Astrocyte (in vitro differentiated cells and primary cell): ENCODE measurements around the gene CREB3L1. TPM values are rescaled to one million over a fixed set of nuclear protein-coding genes. Genes with fewer than 3 reads are reported as not detected.

Experiments
- DNase-seq: peaks from one replicate; pipeline ENCODE4 v3.0.0-alpha.2; 2010; ENCODE audit warnings: low read depth
- FAIRE-seq: peaks from 2 replicates; lab custom pipeline; 2011; peaks lifted over from hg19 to GRCh38; lab: Jason Lieb, UNC
- H2AFZ ChIP-seq: 2 replicates; pipeline ENCODE4 v1.6.0; 2012; ENCODE audit warnings: low read depth, low read length, inconsistent platforms
- H3K27ac ChIP-seq: 2 replicates; pipeline ENCODE4 v1.5.1; 2011; ENCODE audit warnings: low read depth, low read length, inconsistent platforms
- H3K27me3 ChIP-seq: 2 replicates; pipeline ENCODE4 v1.6.0; 2011; ENCODE audit warnings: low read length, inconsistent platforms; ENCODE audit not compliant: insufficient read depth
- H3K36me3 ChIP-seq: 2 replicates; pipeline ENCODE4 v1.5.1; 2011; ENCODE audit warnings: low read length, inconsistent platforms; ENCODE audit not compliant: insufficient read depth
- H3K4me1 ChIP-seq: 2 replicates; pipeline ENCODE4 v1.5.1; 2011; ENCODE audit warnings: low read length, inconsistent platforms; ENCODE audit not compliant: insufficient read depth
- H3K4me2 ChIP-seq: 2 replicates; pipeline ENCODE4 v1.6.0; 2012; ENCODE audit warnings: low read length, inconsistent platforms
- H3K4me3 ChIP-seq: 2 replicates; pipeline ENCODE4 v1.5.1; 2011; ENCODE audit warnings: low read depth, mild to moderate bottlenecking, low read length, inconsistent platforms; ENCODE audit not compliant: insufficient read depth
- H3K79me2 ChIP-seq: 2 replicates; pipeline ENCODE4 v1.6.0; 2012; ENCODE audit warnings: mild to moderate bottlenecking, low read length, inconsistent platforms; ENCODE audit not compliant: insufficient read depth
- H3K9ac ChIP-seq: 2 replicates; pipeline ENCODE4 v1.6.0; 2012; ENCODE audit warnings: mild to moderate bottlenecking, low read length, inconsistent platforms
- H3K9me3 ChIP-seq: 2 replicates; pipeline ENCODE4 v1.5.1; 2012; ENCODE audit warnings: low read depth, mild to moderate bottlenecking, low read length, inconsistent platforms; ENCODE audit not compliant: insufficient read depth
- H4K20me1 ChIP-seq: 2 replicates; pipeline ENCODE4 v1.6.0; 2012; ENCODE audit warnings: low read length, inconsistent platforms; ENCODE audit not compliant: insufficient read depth
- H3K27ac Mint-ChIP-seq: one replicate; pipeline ENCODE4 v1.8.0; 2021; ENCODE audit warnings: mild to moderate bottlenecking, mixed read lengths; ENCODE audit not compliant: unreplicated experiment
- H3K27me3 Mint-ChIP-seq: one replicate; pipeline ENCODE4 v1.8.0; 2021; ENCODE audit warnings: low read depth, mixed read lengths; ENCODE audit not compliant: unreplicated experiment
- H3K36me3 Mint-ChIP-seq: one replicate; pipeline ENCODE4 v1.8.0; 2021; ENCODE audit warnings: low read depth, mixed read lengths; ENCODE audit not compliant: unreplicated experiment
- H3K4me1 Mint-ChIP-seq: one replicate; pipeline ENCODE4 v1.8.0; 2021; ENCODE audit warnings: low read depth, mixed read lengths; ENCODE audit not compliant: unreplicated experiment
- H3K4me3 Mint-ChIP-seq: one replicate; pipeline ENCODE4 v1.8.0; 2021; ENCODE audit warnings: mild to moderate bottlenecking, moderate library complexity, mixed read lengths; ENCODE audit not compliant: unreplicated experiment
- H3K9me3 Mint-ChIP-seq: one replicate; pipeline ENCODE4 v1.8.0; 2021; ENCODE audit warnings: mild to moderate bottlenecking, mixed read lengths; ENCODE audit not compliant: unreplicated experiment
- CTCF ChIP-seq: IDR thresholded peaks from 2 replicates; pipeline ENCODE4 v1.5.1; 2011; ENCODE audit warnings: low read depth, mild to moderate bottlenecking, inconsistent platforms, low read length, moderate library complexity; ENCODE audit not compliant: insufficient read depth
- EZH2 ChIP-seq: IDR thresholded peaks from 2 replicates; pipeline ENCODE4 v1.6.1; 2012; ENCODE audit warnings: mild to moderate bottlenecking, low read length, inconsistent platforms; ENCODE audit not compliant: insufficient read depth
- total RNA-seq: library from RNA; stranded (reverse); gene quantifications from 2 replicates; pipeline ENCODE4 v1.2.1, GENCODE V29; 2021

Gene CREB3L1
- total RNA-seq, 1 donor from 2014 or later = 324 TPM

- Mint-ChIP-seq H3K27ac (no peak overlapping the region), H3K36me3 (peaks cover 23% of the 10 kb centered on the region), H3K4me3 (no peak overlapping the region), H3K4me1 (peaks cover 36% of the 10 kb centered on the region), H3K9me3 (no peaks in the 10 kb centered on the region), H3K27me3 (no peaks in the 10 kb centered on the region)
- Histone ChIP-seq H3K79me2 (peaks cover 33% of the 10 kb centered on the region), H3K9ac (no peak overlapping the region), H3K27ac (no peak overlapping the region), H3K9me3 (no peaks in the 10 kb centered on the region), H3K4me1 (peaks cover 9% of the 10 kb centered on the region), H4K20me1 (peaks cover 65% of the 10 kb centered on the region), H3K4me2 (no peak overlapping the region), H3K27me3 (no peaks in the 10 kb centered on the region), H3K4me3 (no peak overlapping the region), H3K36me3 (peaks cover 16% of the 10 kb centered on the region), H2AFZ (no peak overlapping the region)
- DNase-seq = no peak
- FAIRE-seq = no peak
- TF ChIP-seq EZH2 = no peak
- no peak for TF ChIP-seq CTCF
These were observed 30.4 kb downstream of the CREB3L1 start for GRCh38 chr11:46307785-46308341.

GRCh38 chr11:46308631-46309419 lies 31.4 kb downstream of the CREB3L1 start:
- Histone ChIP-seq H3K36me3 (peaks cover 19% of the 10 kb centered on the region), H3K4me2 (no peak overlapping the region), H3K9me3 (no peaks in the 10 kb centered on the region), H3K27ac (no peak overlapping the region), H4K20me1 (peaks cover 63% of the 10 kb centered on the region), H3K4me1 (peaks cover 9% of the 10 kb centered on the region), H3K27me3 (no peaks in the 10 kb centered on the region), H3K4me3 (no peak overlapping the region), H3K9ac (no peak overlapping the region), H3K79me2 (peaks cover 30% of the 10 kb centered on the region), H2AFZ (no peak overlapping the region)
- TF ChIP-seq EZH2 = no peak
- TF ChIP-seq CTCF = peak; percentile 62
- no peaks in the 10 kb centered on the region for H3K9me3 Mint-ChIP-seq
- H3K27me3 Mint-ChIP-seq = no peaks in the 10 kb centered on the region
- peaks cover 37% of the 10 kb centered on the region for H3K4me1 Mint-ChIP-seq
- H3K27ac Mint-ChIP-seq = peak overlapping the region; percentile 16
- H3K36me3 Mint-ChIP-seq = peaks cover 27% of the 10 kb centered on the region
- no peak for DNase-seq
- no peak for FAIRE-seq
- peak overlapping the region; percentile 8 for H3K4me3 Mint-ChIP-seq

- H3K9me3 ChIP-seq = no peaks in the 10 kb centered on the region
- H3K27me3 Mint-ChIP-seq = no peaks in the 10 kb centered on the region
- TF ChIP-seq EZH2 = no peak
- TF ChIP-seq CTCF = no peak
- no peak for FAIRE-seq
- no peak overlapping the region for H3K4me2 ChIP-seq
- no peak overlapping the region for H3K4me3 Mint-ChIP-seq
- peaks cover 25% of the 10 kb centered on the region for H3K36me3 Mint-ChIP-seq
- H3K27ac ChIP-seq = no peak overlapping the region
- H2AFZ ChIP-seq = no peak overlapping the region
- peaks cover 61% of the 10 kb centered on the region for H4K20me1 ChIP-seq
- H3K4me3 ChIP-seq = no peak overlapping the region
- no peaks in the 10 kb centered on the region for H3K27me3 ChIP-seq
- peaks cover 37% of the 10 kb centered on the region for H3K4me1 Mint-ChIP-seq
- peak overlapping the region; percentile 78 for H3K27ac Mint-ChIP-seq
- no peaks in the 10 kb centered on the region for H3K9me3 Mint-ChIP-seq
- peaks cover 20% of the 10 kb centered on the region for H3K79me2 ChIP-seq
- H3K9ac ChIP-seq = no peak overlapping the region
- peaks cover 19% of the 10 kb centered on the region for H3K36me3 ChIP-seq
- H3K4me1 ChIP-seq = peaks cover 9% of the 10 kb centered on the region
- no peak for DNase-seq
These were observed 32.4 kb downstream of the CREB3L1 start for GRCh38 chr11:46309814-46310259.
